ENCODE measurements around the gene PRLH. TPM values are rescaled to one million over a fixed set of nuclear protein-coding genes. Genes with fewer than 3 reads are reported as not detected.

The PRLH gene
- total RNA-seq, 1 donor from 2014 or later, result not detected

GRCh38 chr2:237574894-237575868 is 8.8 kb downstream of the PRLH start:
- DNase-seq (ENCODE audit: extremely low spot score, unreplicated experiment), result no peak
- no peak for TF ChIP-seq CTCF (IDR thresholded peaks at IDR 0.05)
- no peaks in the 10 kb centered on the region for H3K36me3 Mint-ChIP-seq (ENCODE audit: unreplicated experiment)

GRCh38 chr2:237575869-237576862 is 9.8 kb downstream of the PRLH start:
- H3K27me3 Mint-ChIP-seq (ENCODE audit: unreplicated experiment), result no peaks in the 10 kb centered on the region
- H3K4me3 Mint-ChIP-seq (ENCODE audit: unreplicated experiment), result no peak overlapping the region
- H3K27ac Mint-ChIP-seq (ENCODE audit: unreplicated experiment), result no peak overlapping the region
- TF ChIP-seq CTCF (IDR thresholded peaks at IDR 0.05), result no peak
- no peaks in the 10 kb centered on the region for H3K9me3 Mint-ChIP-seq (ENCODE audit: unreplicated experiment)
- H3K4me1 Mint-ChIP-seq (ENCODE audit: unreplicated experiment), result peaks cover 16% of the 10 kb centered on the region
- no peaks in the 10 kb centered on the region for H3K36me3 Mint-ChIP-seq (ENCODE audit: unreplicated experiment)
- no peak for DNase-seq (ENCODE audit: extremely low spot score, unreplicated experiment)

More at GRCh38 chr2:237574894-237575868, 8.8 kb downstream of the PRLH start:
- Mint-ChIP-seq H3K27ac (ENCODE audit: unreplicated experiment) (no peak overlapping the region), H3K4me3 (ENCODE audit: unreplicated experiment) (no peak overlapping the region), H3K9me3 (ENCODE audit: unreplicated experiment) (no peaks in the 10 kb centered on the region), H3K4me1 (ENCODE audit: unreplicated experiment) (peaks cover 16% of the 10 kb centered on the region), H3K27me3 (ENCODE audit: unreplicated experiment) (no peaks in the 10 kb centered on the region)

- H3K27me3 Mint-ChIP-seq (ENCODE audit: unreplicated experiment), result no peaks in the 10 kb centered on the region
- DNase-seq (ENCODE audit: extremely low spot score, unreplicated experiment), result no peak
- peaks cover 15% of the 10 kb centered on the region for H3K4me1 Mint-ChIP-seq (ENCODE audit: unreplicated experiment)
- no peak for TF ChIP-seq CTCF (IDR thresholded peaks at IDR 0.05)
- H3K27ac Mint-ChIP-seq (ENCODE audit: unreplicated experiment), result no peak overlapping the region
- no peaks in the 10 kb centered on the region for H3K36me3 Mint-ChIP-seq (ENCODE audit: unreplicated experiment)
- no peaks in the 10 kb centered on the region for H3K9me3 Mint-ChIP-seq (ENCODE audit: unreplicated experiment)
- H3K4me3 Mint-ChIP-seq (ENCODE audit: unreplicated experiment), result no peak overlapping the region
These were observed 10.6 kb downstream of the PRLH start for GRCh38 chr2:237576974-237577373.

GRCh38 chr2:237577458-237577857 is 11.1 kb downstream of the PRLH start:
- no peak overlapping the region for H3K27ac Mint-ChIP-seq (ENCODE audit: unreplicated experiment)
- no peaks in the 10 kb centered on the region for H3K36me3 Mint-ChIP-seq (ENCODE audit: unreplicated experiment)
- no peak for TF ChIP-seq CTCF (IDR thresholded peaks at IDR 0.05)
- peaks cover 15% of the 10 kb centered on the region for H3K4me1 Mint-ChIP-seq (ENCODE audit: unreplicated experiment)
- H3K27me3 Mint-ChIP-seq (ENCODE audit: unreplicated experiment), result no peaks in the 10 kb centered on the region
- DNase-seq (ENCODE audit: extremely low spot score, unreplicated experiment), result no peak
- no peaks in the 10 kb centered on the region for H3K9me3 Mint-ChIP-seq (ENCODE audit: unreplicated experiment)
- no peak overlapping the region for H3K4me3 Mint-ChIP-seq (ENCODE audit: unreplicated experiment)

Measured in osteocyte (in vitro differentiated cells).